HK-2 (cell line): ENCODE data around the gene SFT2D2.

Experiments
- DNase-seq: peaks from one replicate; pipeline ENCODE4 v3.0.0-alpha.2; 2018; ENCODE audit not compliant: unreplicated experiment

Gene SFT2D2

DNA sequence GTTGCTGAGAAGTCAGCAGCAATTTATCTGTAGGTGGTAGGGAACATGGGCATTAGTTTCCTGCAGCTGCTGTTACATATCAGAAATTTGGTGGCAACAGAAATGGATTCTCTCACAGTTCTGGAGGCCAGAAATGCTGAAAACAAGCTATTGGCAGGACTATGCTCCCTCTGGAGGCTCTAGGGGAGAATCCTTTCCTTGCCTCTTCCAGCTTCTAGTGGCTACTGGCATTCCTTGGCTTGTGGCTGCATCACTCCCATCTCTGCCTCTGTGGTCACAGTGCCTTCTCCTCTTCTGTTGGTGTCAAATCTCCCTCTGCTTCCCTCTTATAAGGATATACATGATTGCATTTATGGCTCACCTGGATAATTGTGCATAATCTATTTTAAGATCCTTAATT, 2.5 kb upstream of the SFT2D2 start:
- no peak for DNase-seq

DNA sequence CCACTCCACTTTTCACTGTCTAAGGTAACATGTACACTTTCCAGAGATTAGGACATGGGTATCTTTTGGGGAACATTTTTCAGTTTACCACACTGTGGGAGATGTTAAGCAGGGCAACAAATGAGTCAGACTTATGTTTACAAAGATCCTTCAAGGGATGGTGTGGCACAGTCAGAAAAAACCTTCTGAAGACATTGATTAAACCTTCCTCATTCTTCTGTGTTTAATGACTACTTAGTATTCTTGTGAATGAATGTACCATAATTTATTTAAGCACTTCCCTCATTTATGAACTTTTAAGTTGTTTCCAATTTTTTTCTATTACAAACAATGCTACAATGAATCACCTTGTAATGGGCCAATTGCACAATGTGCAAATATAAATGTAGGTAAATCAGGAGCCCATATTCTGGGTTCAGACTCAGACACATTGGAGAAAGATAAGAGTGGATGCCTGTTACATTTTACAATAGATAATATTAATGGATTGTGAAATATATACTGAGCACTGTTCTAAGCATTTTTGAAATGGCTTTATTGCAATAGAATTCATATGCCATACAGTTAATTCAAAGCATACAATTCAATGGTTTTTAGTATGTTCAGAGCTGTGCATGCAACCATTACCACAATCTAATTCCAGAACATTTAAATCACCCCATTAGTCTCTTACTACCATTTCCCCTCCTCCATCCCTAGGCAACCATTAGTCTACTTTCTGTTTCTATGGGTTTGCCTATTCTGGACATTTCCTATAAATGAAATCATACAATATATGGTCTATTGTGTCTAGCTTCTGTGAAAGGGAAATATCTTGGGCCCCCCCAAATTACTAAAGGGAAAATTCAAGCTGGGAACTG, 1.9 kb upstream of the SFT2D2 start:
- no peak for DNase-seq

DNA sequence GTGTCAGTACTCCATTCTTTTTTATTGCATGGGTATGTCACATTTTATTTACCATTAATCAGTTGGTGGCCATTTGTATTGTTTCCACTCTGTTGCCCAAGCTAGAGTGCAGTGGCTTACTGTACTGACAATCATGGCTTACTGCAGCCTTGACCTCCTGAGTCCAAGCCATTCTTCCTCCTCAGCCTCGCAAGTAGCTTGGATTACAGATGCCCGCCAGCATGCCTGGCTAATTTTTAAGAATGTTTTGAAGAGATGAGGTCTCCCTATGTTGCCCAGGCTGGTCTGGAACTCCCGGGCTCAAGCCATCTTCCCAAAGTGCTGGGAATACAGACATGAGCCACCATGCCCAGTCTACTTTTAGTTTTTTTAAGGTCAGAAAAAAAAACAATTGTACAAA, 813 bp upstream of the SFT2D2 start:
- DNase-seq = no peak

DNA sequence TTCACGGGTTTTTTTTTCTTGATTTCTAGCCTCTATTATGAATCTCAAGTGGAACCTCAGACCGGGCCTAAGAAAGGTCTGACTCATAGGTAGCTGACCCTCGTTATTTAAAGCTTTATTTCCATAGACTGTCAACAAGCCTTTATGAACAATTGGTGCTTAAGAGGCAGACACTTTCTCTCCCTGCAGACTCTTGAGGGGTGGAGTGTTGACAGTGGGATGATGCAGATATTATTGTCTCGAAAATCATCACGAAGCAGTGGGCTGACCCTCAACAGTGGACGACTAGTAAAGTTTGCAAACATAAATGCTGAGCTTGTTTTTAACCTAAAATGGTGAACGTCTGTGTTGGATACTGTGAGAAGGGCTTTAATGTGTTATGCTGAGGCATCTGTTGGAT, 1.8 kb downstream of the SFT2D2 start:
- DNase-seq = no peak

DNA sequence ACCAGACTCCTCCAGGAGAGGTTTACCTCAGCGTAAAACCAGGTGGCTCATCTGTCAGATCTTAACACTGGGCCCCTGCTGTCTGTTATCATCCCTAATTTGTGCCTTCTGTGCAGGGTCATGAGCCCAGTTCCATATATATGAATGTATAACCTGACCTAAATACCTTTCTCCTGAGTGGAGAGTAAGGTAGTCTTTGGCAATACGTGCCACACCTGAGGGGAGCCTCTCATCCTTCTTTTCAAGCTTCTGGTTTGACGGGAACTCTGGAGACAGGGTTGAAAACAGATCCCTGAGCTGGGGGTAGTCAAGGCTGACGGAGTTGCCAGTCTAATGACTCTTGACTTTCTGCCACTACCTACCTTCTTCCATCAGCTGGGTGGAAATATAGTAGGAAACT, 4.1 kb downstream of the SFT2D2 start:
- no peak for DNase-seq

DNA sequence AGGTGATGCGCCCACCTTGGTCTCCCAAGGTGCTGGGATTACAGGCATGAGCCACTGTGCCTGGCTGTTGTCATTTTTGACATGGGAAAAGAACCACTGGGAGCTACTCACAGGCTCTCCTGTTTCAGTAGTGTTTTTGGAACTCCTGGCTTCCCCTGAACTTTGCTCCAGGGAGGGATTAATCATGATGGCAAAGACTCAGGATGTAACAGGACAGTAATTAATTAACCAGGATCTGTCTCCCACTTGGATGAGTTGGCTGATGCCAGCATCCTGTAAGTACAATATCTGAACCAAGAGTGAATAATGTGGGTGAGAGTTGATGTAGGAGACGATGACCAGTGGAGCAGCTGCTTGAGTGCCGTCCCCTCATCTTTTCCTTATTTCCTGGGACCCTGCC, 4.9 kb downstream of the SFT2D2 start:
- DNase-seq = peak; percentile 45

DNA sequence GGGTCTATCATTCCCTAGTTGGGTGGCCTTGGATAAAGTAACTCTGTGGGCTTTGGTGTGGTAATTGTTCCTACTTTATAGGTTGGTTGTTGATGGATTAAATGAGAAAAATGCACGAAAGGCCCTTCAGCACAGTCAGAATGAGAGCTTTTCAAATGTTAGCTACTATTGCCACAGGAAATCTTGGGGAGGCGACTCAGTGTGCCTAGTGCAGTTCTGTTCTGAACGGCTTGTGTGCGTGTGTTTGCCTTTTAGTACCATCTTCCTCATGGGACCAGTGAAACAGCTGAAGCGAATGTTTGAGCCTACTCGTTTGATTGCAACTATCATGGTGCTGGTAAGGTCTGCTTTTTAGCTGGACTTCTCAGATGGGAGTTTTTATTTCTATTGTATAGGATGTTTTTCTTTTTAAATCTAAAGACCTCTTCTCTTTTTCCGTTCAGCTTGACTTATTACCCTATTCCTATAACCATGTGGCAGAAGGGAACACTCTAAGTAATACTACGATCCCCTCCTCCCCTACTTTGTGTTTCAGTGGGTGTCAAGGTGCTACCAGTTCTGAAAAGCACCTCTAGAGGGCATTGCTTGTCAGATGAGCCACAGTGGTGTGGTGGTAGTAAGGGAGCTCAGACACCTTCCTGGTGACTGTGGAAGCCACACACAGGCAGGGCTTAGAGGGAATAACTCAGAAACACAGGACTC, 9.2 kb downstream of the SFT2D2 start:
- peak; percentile 38 for DNase-seq

DNA sequence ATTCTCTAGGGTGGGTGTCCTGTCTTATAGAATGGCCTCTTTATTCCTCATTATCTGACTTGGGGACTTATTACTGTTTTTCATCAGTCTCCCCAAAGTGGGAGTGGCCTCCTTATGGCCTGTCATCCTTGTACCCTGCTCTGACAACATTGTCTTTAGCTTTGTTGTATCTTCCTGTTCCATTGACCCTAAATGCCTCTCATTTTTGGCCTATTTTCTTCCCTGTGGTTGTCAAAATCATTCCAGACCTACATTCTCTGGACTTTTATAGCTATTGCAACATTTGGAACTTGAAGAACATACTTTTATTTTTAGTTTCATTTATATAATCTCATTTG, 9.7 kb downstream of the SFT2D2 start:
- DNase-seq = no peak

DNA sequence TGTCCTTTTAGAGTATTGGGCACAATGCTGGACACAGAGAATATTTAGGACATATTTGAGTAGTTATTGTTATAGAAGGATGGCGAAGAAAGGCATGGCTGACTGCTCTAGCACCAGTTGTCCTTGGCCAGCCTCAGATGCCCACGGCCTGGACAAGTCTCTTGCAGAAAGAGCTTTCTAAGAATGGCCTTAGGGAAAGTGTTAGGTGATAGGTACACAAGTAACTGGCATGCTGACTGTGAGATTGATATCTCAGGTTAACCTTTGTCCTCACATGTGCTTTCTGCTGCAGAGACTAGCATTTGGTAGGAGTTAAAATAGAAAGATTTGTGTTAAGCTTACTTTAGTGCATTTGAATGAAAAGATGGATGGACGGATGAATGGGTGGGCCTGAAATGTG, 10.1 kb downstream of the SFT2D2 start:
- no peak for DNase-seq

DNA sequence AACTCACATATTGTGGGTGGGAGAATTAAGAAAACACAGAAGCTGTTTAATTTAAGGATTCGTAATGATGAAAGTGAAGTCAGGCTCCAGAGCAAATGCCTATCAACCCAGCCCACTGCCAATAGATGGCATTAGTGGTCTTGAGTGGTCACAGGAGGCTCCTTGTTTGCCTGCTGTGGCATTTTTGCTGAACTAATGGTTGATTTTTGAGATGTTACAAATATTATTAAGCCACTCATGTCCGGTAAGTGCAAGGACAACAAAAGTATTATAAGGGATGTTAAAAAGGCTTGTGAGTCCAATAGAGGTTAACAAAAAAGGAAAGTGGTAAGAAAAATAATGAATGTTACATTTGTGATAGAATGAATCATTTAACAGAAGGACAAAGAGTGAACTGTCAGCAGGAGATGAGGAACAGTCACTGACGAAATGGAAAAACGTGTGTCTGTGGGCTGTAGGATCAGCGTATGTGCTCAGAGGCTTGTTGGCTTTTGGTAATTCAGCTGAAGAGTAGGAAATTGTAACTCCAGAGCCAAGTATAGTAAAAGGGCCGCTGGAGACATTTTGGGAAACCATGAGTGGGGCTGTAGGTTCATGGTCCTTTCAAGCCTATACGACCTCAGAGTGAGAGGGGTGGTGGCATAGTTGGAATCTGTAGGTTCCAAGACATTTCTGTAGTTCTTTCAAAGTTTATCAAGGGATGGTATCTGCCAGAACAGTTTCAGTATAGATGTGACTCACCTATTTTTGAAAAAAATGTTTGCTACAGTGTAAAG, 11.2 kb downstream of the SFT2D2 start:
- no peak for DNase-seq

DNA sequence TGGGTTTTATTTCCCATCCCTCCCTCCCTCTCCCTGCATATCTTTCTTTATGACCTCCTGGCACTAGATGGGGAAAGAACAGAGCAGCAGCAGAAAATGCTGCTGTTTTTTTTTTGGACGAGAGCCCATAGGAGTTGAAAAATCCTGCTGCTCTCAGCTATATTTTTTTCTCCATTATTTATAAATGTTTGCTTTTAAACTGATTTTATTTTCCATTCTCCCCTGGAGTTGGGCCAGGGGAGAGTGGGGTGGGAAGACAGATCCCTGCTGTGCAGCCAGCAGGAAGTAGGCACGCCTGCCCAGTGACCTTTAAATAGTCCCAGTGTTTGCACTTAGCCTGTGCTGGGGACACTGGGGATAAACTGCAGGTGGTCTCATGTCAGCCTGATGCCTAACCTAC, 17.4 kb downstream of the SFT2D2 start:
- no peak for DNase-seq

DNA sequence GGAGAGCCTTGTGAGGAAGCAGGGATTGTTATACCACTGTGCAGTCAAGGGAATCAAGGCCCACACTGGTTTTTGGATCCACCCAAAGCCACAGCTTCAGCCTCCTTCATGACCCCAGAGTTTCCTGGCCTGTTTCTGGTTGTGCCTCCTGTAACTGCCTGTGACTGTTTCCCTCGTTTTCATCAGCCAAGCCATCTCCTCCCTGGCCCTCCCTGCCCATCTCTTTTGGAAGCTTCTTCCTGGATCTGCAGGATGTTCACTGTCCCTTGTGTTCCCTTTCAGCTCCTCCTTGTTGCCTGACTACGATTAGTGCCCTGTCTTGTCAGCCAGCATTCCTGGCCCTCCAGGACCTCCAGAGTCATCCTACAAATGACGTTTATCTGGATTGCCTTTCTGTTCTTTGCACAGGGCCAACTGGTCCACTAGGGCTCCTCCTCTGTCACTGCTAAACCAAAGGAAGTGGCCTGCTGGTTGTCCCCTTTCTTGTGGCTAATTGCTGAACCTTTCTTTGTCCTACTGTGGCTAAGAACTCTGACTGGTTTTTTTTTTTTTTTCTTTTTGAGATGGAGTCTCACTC, 17.9 kb downstream of the SFT2D2 start:
- DNase-seq = no peak

DNA sequence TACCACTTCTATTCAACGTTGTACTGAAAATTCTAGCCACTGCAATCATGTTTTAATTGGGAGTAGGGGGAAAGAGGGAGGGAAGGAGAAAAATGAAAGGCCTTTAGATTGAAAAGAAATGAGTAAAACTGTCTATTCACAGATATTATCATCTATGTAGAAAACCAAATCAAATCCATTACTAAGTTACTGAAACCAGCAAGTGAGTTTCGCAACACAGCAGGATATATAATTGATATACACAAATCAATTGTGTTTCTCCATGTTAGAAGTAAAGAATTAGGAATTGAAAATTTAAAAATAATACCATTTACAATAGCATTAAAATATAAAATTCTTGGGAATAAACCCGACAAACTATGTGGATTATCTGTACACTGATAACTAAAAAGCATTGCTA, 19.2 kb downstream of the SFT2D2 start:
- DNase-seq = no peak

DNA sequence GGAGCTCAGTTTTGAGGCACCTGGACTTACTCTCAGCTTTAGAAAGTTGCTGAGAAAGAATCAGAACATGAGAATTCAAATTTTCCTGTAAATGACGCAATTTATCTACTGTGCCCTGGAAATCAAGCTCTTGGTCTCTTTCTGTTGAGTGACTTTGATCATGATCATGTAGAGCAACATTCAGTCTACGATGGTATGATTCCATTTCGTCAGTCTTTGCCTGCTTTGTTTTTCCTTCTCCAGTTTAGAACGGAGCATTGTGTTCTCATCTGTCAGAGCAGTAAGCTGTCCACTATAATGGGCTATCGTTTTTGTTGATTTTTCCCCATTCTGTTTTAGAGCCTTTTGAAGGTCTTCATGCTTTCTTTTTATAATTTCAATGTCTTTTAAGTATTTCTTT, 20.7 kb downstream of the SFT2D2 start:
- no peak for DNase-seq

DNA sequence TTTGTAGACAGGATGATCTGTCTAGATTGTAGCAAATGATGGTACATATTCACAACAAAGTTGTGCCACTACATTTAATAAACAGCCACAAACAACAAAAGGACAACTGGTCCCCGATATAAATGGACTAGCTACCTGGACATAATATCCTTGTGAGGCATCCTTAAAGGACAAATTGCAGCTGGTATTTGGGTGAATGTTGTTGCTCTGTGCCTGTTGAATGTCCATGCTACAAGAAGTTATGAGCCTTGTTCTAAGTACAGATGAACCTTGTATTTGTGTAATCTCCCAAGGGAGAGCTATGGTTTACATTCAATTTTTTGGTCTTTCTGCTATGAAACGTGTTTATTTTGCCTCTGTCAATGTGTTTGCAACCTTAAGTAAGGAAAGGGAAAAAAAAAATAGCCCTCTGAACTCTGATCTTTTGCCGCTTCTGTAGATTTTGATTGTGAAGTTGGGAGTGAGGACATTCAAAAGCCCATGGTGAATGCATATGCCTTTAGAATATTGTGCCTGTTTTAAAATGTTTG, 26.5 kb downstream of the SFT2D2 start:
- no peak for DNase-seq

DNA sequence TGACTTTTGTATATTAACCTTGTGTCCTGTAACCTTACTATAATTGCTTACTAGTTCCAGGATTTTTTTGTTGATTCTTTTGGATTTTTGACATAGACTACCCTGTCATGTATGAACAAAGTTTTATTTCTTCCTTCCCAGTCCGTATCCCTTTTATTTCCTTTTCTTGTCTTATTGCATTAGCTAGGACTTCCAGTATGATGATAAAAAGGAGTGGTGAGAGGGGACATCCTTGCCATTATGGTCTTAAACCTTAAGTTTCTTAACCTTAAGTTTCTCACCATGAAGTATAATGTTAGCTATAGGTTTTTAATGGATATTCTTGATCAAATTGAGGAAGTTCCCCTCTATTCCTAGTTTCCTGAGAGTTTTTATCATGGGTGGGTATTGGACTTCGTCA, 30.4 kb downstream of the SFT2D2 start:
- no peak for DNase-seq

DNA sequence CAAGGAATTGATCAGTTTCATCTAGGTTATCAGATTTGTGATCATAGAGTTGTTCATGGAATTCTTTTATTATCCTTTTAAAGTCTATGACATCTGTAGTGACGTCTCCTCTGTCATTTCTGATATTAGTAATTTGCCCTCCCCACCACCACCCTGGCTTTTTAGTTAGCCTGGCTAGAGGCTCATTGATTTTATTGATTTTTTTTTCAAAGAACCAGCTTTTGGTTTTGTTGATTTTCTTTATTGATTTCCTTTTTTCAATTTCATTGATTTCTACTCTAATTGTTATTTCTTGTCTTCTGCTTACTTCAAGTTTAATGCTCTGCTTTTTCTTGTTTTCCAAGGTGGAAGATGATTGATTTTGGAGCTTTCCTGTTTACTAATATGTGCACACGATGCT, 31.6 kb downstream of the SFT2D2 start:
- no peak for DNase-seq

DNA sequence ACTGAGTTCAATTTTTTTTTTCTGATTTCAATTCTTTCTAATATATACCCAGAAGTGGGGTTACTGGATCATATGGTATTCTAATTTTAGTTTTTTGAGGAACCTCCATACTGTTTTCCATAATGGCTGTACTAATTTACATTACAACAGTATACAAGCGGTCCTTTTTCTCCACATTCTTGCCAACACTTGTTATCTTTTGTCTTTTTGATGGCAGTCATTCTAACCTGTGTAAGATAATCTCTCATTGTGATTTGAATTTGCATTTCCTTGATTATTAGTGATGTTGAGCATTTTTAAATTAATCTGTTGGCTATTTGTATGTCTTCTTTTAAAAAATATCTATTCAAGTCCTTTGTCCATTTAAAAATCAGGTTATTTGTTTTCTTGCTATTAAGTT, 33.8 kb downstream of the SFT2D2 start:
- DNase-seq = no peak

DNA sequence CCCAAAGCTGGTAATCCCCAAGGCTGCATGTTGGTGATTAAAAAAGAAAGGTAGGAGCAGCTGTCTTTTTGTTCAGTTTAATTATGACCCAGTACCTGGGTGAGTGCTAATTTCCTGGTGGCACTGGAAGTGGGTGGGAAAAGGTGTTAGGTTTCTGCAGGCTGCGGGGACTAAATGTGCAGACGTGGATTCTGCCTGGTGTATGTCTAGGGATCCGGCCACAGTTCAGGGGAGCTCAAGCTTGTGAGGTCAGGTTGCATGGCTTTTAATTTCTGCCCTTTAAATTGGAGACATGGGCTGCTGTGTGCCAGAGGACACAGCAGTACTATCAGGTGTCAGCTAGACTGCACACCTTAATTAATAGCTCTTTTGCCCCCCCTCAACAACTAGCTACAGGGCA, 34.6 kb downstream of the SFT2D2 start:
- no peak for DNase-seq

DNA sequence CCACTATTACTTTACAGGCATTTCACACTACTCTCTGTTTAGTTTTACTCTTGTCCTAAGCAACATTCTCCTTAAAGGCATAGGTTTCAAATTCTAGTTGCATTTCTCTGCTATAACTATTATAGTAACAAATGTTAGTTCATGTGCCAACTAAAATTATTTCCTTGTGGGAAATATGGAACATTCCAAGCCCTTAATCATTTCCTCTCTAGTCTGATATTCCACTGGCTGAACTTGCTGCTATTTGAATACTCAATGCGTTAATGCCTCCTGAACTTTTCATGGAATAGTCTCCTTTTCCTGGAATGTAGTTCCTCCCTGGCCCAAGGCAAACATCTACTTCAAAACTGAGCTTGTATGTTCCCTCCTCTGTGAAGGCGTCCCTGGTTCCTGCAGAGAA, 35.6 kb downstream of the SFT2D2 start:
- no peak for DNase-seq

DNA sequence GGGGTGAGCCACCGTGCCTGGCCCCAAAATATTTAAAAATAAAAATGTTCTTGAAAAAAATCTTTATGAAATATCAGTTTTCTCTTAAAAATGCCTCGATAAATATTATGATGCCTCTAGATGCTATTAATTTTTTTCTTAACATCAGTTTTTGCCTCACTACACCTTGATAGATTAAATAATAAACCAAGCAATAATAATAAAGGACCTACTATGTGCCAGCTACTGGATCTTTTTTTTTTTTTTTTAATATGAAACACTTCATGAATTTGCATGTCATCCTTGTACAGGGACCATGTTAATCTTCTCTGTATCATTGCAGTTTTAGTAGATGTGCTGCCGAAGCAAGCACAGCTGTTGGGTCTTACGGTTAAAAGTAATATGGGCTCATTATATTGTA, 37.3 kb downstream of the SFT2D2 start:
- DNase-seq = no peak

DNA sequence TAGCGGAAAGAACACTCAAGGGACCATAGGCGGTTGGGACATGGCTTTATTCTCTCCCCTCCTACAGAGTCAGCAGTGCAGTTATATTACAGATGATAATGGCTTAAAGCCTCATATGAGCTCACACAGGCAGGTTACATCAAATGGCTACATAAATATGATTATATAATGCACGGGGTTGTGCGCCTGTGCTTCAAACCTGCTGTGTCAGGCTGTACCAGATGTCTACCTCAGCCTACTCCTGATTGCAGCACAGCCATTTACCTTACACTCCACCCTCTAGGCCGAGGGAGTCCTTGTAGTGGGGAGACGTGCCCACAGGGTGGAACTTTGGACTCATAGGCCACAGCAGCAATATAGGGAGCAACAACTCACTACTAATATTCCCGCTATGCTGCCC, 38.5 kb downstream of the SFT2D2 start:
- no peak for DNase-seq
